Pons (tissue), 1 donor: ENCODE measurements around the gene MELK.
A peak's percentile ranks its signal among the peaks of the same experiment; 100 is the strongest.

Experiments used
- DNase-seq: peaks from one replicate; pipeline ENCODE4 v3.0.0-alpha.2; 2016; ENCODE audit warnings: low spot score

Gene MELK

DNA sequence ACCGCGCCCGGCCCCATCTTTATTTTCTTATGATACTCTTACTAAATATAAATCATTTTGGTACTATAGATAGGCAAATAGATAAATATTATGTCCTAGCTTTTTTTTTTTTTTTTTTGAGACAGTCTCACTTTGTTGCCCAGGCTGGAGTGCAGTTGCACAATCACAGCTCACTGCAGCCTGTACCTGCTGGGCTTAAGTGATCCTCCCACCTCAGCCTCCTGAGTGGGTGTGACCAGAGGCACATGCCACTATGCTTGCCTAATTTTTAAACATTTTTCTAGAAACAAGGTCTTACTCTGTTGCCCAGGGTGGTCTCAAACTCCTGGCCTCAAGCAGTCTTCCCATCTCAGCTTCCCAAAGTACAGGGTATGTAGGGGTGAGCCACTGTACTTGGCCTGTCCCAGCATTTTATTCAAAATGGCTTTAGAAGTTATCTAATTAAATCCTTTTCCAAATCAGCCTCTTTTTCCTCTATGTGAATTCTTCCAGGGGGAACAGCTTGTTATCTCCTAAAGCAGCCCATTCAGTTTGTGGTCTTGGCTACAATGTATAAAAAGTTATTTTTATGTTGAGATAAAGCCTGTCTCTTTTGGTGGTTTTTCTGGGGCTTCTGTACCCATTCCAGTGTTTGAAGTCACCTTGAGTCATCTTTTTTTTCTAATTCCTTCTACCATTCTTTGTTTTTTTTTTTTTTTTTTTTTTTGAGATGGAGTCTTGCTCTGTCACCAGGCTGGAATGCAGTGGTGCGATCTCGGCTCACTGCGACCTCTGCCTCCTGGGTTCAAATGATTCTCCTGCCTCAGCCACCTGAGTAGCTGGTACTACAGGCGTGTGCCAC, 12.1 kb downstream of the MELK start:
- DNase-seq, result no peak

- DNase-seq, result no peak
Observed at GRCh38 chr9:36590231-36590630, 17.5 kb downstream of the MELK start.

DNA sequence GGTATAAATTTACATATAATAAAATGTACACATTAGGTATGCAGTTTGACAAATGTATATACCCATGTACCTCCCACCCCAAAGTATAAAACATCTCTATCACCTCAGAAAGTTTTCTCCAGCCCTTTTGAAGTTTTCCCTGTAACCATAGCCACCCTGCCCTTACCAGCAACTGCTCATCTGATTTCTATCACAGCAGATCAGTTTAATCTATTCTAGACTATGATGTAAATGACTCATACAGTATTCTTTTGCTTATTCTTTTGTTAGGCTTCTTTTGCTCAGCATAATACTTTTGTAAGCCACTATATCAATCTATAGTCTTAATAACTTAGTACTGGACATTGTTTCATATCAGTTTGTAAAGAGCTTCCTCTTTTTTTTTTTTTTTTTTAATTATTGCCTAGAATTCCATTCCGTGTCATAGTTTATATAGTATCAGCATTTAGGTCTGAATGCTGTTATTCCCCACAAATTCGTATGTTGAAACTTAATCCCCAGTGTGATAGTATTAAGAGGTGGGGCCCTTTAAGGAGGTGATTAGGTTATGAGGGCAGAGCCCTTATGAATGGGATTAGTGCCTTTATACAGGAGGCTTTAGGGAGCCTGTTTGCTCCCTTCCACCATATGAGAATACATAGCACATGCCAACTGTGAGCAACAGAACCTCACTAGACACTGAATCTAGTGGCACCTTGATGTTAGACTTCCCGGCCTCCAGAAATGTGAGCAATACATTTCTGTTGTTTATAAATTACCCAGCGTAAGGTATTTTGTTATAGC, 20.3 kb downstream of the MELK start:
- no peak for DNase-seq

- no peak for DNase-seq
Observed at GRCh38 chr9:36594213-36594612, 21.5 kb downstream of the MELK start.

- DNase-seq, result peak; percentile 4
Observed at GRCh38 chr9:36597412-36598178, 24.9 kb downstream of the MELK start.

- DNase-seq, result no peak
Observed at GRCh38 chr9:36598273-36598672, 25.6 kb downstream of the MELK start.

DNA sequence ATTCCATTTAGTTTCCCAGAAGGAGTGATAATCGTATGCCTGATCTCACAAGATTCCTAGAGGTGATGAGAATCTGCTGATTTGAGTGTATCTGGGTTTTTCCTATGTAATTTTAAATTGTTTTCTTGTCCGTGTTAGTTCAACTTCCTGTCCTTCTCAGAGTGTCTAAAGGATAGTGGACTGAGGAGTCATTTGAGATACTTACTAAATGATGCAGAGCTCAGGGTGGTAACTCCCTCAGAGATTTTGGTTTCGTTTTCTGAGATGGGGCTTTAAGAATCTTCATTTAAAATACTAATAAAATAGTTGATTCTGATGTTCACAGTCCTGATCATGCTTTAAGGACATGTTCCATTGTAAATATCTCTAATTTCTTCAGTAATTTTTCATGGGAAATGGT, 30.3 kb downstream of the MELK start:
- DNase-seq, result no peak

GRCh38 chr9:36609306-36609705, 36.6 kb downstream of the MELK start:
- DNase-seq, result no peak

- no peak for DNase-seq
Observed at GRCh38 chr9:36622121-36622520, 49.4 kb downstream of the MELK start.

DNA sequence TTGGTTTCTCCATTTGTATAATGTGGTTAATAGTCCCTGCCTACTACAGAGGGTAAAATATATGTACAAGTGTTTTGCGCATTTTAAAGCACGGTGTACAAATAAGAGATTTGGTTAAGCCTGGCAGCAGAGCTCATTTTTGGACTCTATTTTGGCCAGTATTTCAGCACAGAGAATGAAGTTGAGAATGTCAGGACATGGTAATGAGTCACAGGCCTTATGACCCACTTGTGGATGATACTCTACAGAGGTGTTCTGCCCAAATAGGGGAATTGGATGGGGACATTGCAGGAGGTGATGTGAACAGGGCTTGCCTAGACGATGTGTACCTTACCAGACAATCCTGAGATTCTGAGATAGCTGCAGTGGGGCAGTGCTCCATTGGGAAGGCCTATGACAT, 50.6 kb downstream of the MELK start:
- DNase-seq, result no peak

DNA sequence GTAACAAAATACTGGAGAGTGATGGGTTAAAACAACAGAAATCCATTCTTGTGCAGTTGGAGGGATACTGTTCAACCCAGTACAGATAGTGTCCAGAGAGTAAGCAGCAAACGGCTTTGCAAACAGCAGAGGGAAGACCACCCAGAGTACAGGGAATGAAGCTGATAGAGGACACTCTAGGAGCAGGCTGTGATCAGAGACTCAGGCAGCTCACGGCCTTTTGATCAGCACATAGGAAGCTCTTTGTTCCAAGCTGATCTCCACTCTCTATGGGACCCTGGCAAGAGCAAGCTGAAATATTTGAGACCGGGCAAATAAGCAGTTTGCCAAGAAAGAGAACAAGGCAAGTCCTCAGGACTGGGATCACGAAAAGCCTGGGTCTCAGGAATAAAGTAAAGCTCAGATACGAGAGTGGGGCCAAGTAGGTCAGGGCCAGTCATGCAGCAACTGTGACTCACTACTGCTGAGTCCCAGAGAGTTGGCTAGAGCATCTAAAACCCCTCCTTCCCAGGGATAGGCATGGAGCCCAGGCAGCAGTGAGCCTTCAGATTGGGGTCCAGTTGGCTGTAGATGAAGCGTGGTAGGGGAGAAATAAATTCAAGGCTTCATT, 52.4 kb downstream of the MELK start:
- DNase-seq, result peak; percentile 80

- DNase-seq, result peak; percentile 38
Observed at GRCh38 chr9:36632892-36633291, 60.2 kb downstream of the MELK start.

- no peak for DNase-seq
Observed at GRCh38 chr9:36637491-36638270, 65.0 kb downstream of the MELK start.

- DNase-seq, result no peak
Observed at GRCh38 chr9:36640771-36641381, 68.2 kb downstream of the MELK start.

DNA sequence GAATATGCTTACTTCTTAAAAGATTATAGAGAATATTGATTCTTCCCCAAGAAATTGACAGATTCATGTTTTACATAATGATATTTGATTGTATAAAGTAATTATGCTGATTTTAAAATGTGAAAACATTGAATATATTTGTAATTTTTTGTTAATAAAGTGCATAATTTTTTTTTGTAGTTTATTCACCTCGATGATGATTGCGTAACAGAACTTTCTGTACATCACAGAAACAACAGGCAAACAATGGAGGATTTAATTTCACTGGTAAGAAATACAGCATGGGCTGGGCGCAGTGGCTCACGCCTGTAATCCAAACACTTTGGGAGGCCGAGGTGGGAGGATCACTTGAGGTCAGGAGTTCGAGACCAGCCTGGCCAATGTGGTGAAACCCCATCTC, 70.1 kb downstream of the MELK start:
- no peak for DNase-seq

DNA sequence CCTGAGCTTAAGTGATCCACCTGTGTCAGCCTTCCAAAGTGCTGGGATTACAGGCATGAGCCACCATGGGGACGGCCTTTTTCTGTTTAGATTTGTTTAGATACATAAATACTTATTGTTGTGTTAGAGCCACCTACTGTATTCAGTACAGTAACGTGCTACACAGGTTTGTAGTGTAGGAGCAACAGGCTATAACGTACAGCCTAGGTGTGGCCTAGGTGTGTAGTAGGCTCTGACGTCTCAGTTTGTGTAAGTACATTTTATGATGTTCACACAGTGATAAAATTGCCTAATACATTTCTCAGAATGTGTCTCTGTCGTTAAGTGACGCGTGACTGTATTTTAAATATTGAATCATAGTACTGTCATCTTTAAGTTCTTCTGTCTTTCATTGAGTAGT, 84.1 kb downstream of the MELK start:
- no peak for DNase-seq

GRCh38 chr9:36659500-36659899, 86.8 kb downstream of the MELK start:
- DNase-seq, result no peak

- DNase-seq, result no peak
Observed at GRCh38 chr9:36664806-36665205, 92.1 kb downstream of the MELK start.

DNA sequence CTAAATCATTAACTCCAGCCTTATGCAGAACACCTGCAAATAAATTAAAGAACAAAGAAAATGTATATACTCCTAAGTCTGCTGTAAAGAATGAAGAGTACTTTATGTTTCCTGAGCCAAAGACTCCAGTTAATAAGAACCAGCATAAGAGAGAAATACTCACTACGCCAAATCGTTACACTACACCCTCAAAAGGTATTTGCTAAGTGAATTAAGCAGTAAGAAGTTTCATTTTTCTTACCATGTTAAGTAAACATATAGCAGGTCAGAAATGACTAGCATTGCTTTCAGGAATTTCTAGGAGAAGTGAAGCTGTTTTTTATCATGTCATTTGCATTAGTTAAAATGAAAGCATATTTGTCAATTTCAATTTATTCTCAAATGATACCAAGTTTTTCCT, 92.7 kb downstream of the MELK start:
- no peak for DNase-seq

DNA sequence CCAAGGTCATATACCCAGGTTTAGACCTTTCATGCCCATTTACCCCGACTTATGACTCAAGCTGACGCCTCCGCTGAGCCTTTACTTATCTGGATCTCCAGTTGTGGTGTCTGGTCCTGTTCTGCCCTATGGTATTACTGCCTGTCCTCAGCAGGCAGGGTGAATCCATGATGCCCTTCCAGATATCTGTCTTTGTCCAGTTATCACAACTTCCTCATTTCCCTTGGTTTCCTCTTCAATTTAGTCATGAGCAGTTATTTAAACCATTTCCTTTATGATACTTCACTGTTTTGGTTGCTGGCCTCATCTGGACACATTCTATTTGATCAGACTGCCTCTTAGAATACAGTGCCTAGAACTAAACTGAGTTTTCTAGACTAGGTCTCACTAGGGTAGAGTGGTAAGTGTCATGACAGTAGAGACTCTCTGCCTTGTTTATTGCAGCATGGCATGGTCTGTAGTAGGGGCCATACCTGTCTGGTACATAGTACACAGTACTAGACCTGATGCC, 93.3 kb downstream of the MELK start:
- DNase-seq, result no peak

GRCh38 chr9:36671561-36671960, 98.9 kb downstream of the MELK start:
- no peak for DNase-seq
